ENCODE measurements around the gene TRPM7. TPM values are rescaled to one million over a fixed set of nuclear protein-coding genes. Genes with fewer than 3 reads are reported as not detected.
A peak's percentile ranks its signal among the peaks of the same experiment; 100 is the strongest.

The TRPM7 gene
- total RNA-seq, 4 donors from 2014 or later = 47.4 to 96.5 (median 48.8) TPM

DNA sequence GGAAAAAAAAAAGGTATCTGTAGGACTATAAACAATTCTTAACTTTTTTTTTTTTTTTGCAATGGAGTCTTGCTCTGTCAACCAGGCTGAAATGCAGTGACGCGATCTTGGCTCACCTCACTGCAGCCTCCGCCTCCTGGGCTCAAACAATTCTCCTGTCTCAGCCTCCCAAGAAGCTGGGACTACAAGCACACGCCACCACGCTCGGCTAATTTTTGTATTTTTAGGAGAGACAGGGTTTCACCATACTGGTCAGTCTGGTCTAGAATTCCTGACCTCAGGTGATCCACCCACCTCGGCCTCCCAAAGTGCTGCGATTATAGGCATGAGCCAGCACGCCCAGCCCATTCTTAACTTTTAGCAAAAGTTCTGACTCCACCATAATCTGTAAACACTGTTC, 50.5 kb downstream of the TRPM7 start:
- H3K36me3 ChIP-seq = peaks cover 0 to 72% (median 31%) of the 10 kb centered on the region in 4 donors
- no peak for TF ChIP-seq POLR2AphosphoS5 (IDR thresholded peaks at IDR 0.05)
- no peak for TF ChIP-seq EP300 (IDR thresholded peaks at IDR 0.05; ENCODE audit: low read depth)
- no peak for TF ChIP-seq CTCF (IDR thresholded peaks at IDR 0.05)
- TF ChIP-seq POLR2A (IDR thresholded peaks at IDR 0.05) = no peak
- no peaks in the 10 kb centered on the region for H3K27me3 ChIP-seq
- no peaks in the 10 kb centered on the region for H3K9me3 ChIP-seq
- no peak for DNase-seq
- WGBS, 2 donors (ENCODE audit: low coverage in 1 of 2) = 98 to 99% methylated on average over 9 of the region's 9 CpGs
- no peak overlapping the region for H3K27ac ChIP-seq
- in situ Hi-C loops (cut with MboI; ENCODE audit: low pct_ligation_motif_present in 1 of 4, low pct_unique_long_range_greater_than_20kb in 1 of 4, low sequenced_read_pairs in 3 of 4) (no loop called here), intact Hi-C loops (cut with DNase I; ENCODE audit: low total_unique reads) (no loop called here)
- no peak overlapping the region for H3K4me3 ChIP-seq
- H3K4me1 ChIP-seq = no peaks in the 10 kb centered on the region

GRCh38 chr15:50633653-50634052, 52.9 kb downstream of the TRPM7 start:
- Histone ChIP-seq H3K4me1 (no peaks in the 10 kb centered on the region), H3K9me3 (no peaks in the 10 kb centered on the region), H3K27me3 (no peaks in the 10 kb centered on the region), H3K36me3 (peaks cover 0 to 86% (median 34%) of the 10 kb centered on the region in 4 donors), H3K27ac (no peak overlapping the region), H3K4me3 (no peak overlapping the region)
- 83 to 89% methylated on average over 3 of the region's 3 CpGs for WGBS, 2 donors (ENCODE audit: low coverage in 1 of 2)
- in situ Hi-C loops (cut with MboI; ENCODE audit: low pct_ligation_motif_present in 1 of 4, low pct_unique_long_range_greater_than_20kb in 1 of 4, low sequenced_read_pairs in 3 of 4) (no loop called here), intact Hi-C loops (cut with DNase I; ENCODE audit: low total_unique reads) (no loop called here)
- DNase-seq = no peak
- TF ChIP-seq POLR2A (IDR thresholded peaks at IDR 0.05) (no peak), CTCF (IDR thresholded peaks at IDR 0.05) (no peak), EP300 (IDR thresholded peaks at IDR 0.05; ENCODE audit: low read depth) (no peak), POLR2AphosphoS5 (IDR thresholded peaks at IDR 0.05) (no peak)

DNA sequence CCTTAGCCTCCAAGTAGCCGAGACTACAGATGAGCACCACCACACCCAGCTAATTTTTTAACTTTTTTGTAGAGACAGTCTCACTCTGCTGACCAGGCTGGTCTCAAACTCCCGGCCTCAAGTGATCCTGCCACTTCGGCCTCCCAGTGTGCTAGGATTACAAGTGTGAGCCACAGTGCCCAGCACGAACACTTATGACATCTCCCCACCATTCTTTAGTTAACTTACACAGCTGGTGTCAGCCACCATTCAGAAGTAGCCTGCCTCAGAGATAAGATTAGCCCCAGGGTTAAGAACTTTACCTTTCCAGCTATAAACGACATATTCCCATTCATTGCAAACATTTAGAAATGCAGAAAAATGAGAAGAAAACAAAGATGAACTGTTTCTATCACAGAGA, 58.2 kb downstream of the TRPM7 start:
- H3K27ac ChIP-seq = peak overlapping the region in 1 of 4 donors; percentile 7
- intact Hi-C loops (cut with DNase I; ENCODE audit: low total_unique reads) = no loop called here
- 89 to 93% methylated on average over 2 to 5 of the region's 5 CpGs for WGBS, 2 donors (ENCODE audit: low coverage in 1 of 2)

GRCh38 chr15:50627351-50628055, 59.1 kb downstream of the TRPM7 start:
- no peaks in the 10 kb centered on the region for H3K9me3 ChIP-seq
- H3K27me3 ChIP-seq = no peaks in the 10 kb centered on the region
- peak overlapping the region in 2 of 4 donors; percentile 7 to 9 for H3K27ac ChIP-seq
- H3K4me3 ChIP-seq = no peak overlapping the region
- in situ Hi-C loops (cut with MboI; ENCODE audit: low pct_ligation_motif_present in 1 of 4, low pct_unique_long_range_greater_than_20kb in 1 of 4, low sequenced_read_pairs in 3 of 4) (no loop called here), intact Hi-C loops (cut with DNase I; ENCODE audit: low total_unique reads) (no loop called here)
- DNase-seq = no peak
- no peak for TF ChIP-seq EP300 (IDR thresholded peaks at IDR 0.05; ENCODE audit: low read depth)
- TF ChIP-seq CTCF (IDR thresholded peaks at IDR 0.05) = no peak
- no peak for TF ChIP-seq POLR2A (IDR thresholded peaks at IDR 0.05)
- TF ChIP-seq POLR2AphosphoS5 (IDR thresholded peaks at IDR 0.05) = no peak
- 58 to 64% methylated on average over 4 of the region's 4 CpGs for WGBS, 2 donors (ENCODE audit: low coverage in 1 of 2)
- no peaks in the 10 kb centered on the region for H3K4me1 ChIP-seq
- H3K36me3 ChIP-seq = peaks cover 0 to 48% (median 20%) of the 10 kb centered on the region in 4 donors

More for the DNA sequence above, 58.2 kb downstream of the TRPM7 start:
- H3K27me3 ChIP-seq = no peaks in the 10 kb centered on the region
- in situ Hi-C loops (cut with MboI; ENCODE audit: low pct_ligation_motif_present in 1 of 4, low pct_unique_long_range_greater_than_20kb in 1 of 4, low sequenced_read_pairs in 3 of 4) = no loop called here
- peaks cover 0 to 52% (median 22%) of the 10 kb centered on the region in 4 donors for H3K36me3 ChIP-seq
- TF ChIP-seq POLR2AphosphoS5 (IDR thresholded peaks at IDR 0.05) (no peak), POLR2A (IDR thresholded peaks at IDR 0.05) (no peak), EP300 (IDR thresholded peaks at IDR 0.05; ENCODE audit: low read depth) (no peak), CTCF (IDR thresholded peaks at IDR 0.05) (no peak)
- H3K4me3 ChIP-seq = no peak overlapping the region
- no peak for DNase-seq
- H3K9me3 ChIP-seq = no peaks in the 10 kb centered on the region
- H3K4me1 ChIP-seq = no peaks in the 10 kb centered on the region
